ENCODE results near the gene TTC33.

The TTC33 gene

GRCh38 chr5:40550481-40550880, 205.3 kb downstream of the TTC33 start:
- TF ChIP-seq ZFX (IDR thresholded peaks at IDR 0.05) (no peak), CTCF (conservative IDR thresholded peaks at IDR 0.05) (no peak)
- no peak overlapping the region for H3K27ac ChIP-seq

GRCh38 chr5:40549616-40550015, 206.1 kb downstream of the TTC33 start:
- no peak overlapping the region for H3K27ac ChIP-seq
- TF ChIP-seq ZFX (IDR thresholded peaks at IDR 0.05) (no peak), CTCF (conservative IDR thresholded peaks at IDR 0.05) (no peak)

DNA sequence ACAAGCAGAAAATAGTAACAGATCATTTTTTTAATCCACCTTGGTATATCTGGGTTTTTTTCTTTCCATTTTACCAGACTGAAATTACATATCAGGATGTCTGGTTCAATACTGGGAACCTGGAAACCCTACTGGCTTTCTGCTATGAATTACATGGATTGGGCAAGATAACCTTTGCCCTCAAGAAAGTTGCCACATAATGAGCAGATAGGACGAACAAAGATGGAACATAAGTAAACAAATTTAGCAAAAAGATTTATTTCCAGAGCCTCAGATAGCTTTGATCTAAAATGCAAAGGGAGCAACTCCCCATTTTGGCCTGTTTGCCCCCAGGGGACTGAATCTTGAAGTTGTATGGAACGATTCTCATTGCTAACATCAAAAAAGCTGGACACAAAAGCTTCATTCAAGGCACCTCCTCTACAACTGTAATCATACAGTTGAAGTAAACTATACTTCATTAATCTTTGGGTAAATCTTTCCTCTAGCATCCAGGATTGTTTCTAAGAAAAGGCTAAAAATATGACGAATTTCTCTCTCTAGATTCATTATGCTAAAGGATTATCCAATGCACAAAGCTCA, 207.7 kb downstream of the TTC33 start:
- H3K27ac ChIP-seq, result no peak overlapping the region
- TF ChIP-seq ZFX (IDR thresholded peaks at IDR 0.05), result no peak
- no peak for TF ChIP-seq CTCF (conservative IDR thresholded peaks at IDR 0.05)

GRCh38 chr5:40547557-40547956, 208.2 kb downstream of the TTC33 start:
- H3K27ac ChIP-seq, result no peak overlapping the region

DNA sequence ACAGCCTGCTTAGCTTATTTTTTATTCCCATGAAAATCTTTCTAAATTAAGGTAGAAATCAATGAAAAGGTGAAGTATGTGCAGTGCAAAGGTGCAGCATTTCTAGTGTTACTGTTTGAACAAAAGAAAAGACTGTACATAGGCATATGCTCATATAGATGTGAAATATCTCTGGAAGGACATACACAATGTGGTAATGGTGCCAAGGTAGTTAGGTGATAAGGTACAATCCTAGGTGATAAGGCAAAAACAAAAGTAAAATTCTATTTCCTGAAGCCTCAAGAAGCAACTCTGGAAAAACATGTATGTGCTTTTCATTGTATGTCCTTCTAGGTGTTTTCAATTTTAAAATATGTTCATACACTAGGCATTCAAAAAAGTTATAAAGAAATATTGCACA, 215.5 kb downstream of the TTC33 start:
- H3K27ac ChIP-seq, result no peak overlapping the region

More at GRCh38 chr5:40547557-40547956, 208.2 kb downstream of the TTC33 start:
- no peak for TF ChIP-seq CTCF (conservative IDR thresholded peaks at IDR 0.05)
- no peak for TF ChIP-seq ZFX (IDR thresholded peaks at IDR 0.05)

GRCh38 chr5:40524677-40525076, 231.1 kb downstream of the TTC33 start:
- TF ChIP-seq ZFX (IDR thresholded peaks at IDR 0.05) (no peak), CTCF (conservative IDR thresholded peaks at IDR 0.05) (no peak)
- no peak overlapping the region for H3K27ac ChIP-seq

More for the DNA sequence above, 215.5 kb downstream of the TTC33 start:
- TF ChIP-seq ZFX (IDR thresholded peaks at IDR 0.05), result no peak
- no peak for TF ChIP-seq CTCF (conservative IDR thresholded peaks at IDR 0.05)

- H3K27ac ChIP-seq, result no peak overlapping the region
- TF ChIP-seq ZFX (IDR thresholded peaks at IDR 0.05) (no peak), CTCF (conservative IDR thresholded peaks at IDR 0.05) (no peak)
Measured at GRCh38 chr5:40521925-40522324, 233.8 kb downstream of the TTC33 start.

All from C4-2B (cell line).